ENCODE measurements around the gene LRRC52.

Gene LRRC52

DNA sequence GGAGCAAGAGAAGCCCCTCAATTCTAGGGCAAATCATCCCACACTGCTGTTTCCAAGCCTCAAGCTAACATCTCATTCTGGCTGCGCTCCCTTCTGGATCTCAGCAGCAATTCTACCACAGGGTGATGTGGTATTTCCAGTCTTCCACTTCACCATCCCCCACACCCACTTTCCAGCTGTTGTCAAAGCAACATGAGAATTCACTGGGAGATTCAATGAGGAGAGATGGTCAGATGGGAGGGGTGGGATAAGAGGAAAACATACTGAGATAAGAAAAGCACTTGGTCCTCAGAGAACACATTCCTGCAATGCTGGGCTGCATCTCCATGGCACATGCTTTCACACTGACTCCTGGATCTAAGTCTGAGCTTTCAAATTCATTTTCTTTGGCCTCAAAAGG lies 47.3 kb upstream of the LRRC52 start:
- no peaks in the 10 kb centered on the region for H3F3A ChIP-seq (ENCODE audit: insufficient read depth)
- no peak overlapping the region for H3K4me2 ChIP-seq (ENCODE audit: low read depth, low read length, poor library complexity, severe bottlenecking)
- H3K9me3 ChIP-seq (ENCODE audit: insufficient read depth, low read length): no peaks in the 10 kb centered on the region

DNA sequence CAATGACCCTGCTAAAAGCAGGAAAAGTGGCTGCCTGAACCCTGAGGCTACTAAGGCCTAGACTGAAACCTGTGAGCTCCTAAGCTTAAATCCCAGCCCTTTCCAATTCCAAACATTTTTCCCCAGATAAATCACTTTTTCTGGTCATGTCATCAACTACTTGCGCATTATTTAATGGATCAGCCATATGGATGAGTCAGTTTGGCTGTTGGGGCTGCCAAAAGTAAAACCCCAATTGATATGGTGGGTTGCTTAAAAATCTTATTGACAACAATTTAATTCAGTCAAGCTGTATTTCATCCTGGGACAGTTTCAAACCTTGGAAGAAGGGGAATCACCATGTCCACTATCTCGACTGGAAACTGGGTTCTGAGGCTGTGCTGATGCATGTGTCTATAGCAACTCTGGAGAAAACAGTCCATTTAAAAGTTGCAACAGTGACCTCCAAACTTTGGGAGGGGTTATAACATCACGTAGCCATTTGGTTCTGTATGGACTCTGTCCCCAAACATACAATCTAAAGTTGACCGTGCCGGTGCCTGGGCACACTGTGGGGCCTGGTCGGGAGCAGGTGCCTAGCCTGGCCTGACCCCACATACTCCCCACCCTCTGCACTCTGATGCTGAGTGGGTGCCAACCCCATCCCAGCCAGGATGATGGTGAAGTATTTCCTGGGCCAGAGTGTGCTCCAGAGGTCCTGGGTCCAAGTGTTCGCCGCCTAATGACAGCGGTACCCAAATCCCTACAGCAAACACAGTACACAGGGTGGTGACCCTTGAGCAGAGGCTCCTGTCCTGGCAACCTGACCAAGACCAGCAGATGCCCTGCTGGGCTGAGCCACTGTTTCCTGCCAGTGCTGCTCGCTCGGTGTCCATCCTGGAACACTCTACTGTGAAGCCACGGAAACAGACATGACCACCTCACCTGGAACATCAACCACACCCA lies 46.5 kb upstream of the LRRC52 start:
- TF ChIP-seq, protein P1, sequence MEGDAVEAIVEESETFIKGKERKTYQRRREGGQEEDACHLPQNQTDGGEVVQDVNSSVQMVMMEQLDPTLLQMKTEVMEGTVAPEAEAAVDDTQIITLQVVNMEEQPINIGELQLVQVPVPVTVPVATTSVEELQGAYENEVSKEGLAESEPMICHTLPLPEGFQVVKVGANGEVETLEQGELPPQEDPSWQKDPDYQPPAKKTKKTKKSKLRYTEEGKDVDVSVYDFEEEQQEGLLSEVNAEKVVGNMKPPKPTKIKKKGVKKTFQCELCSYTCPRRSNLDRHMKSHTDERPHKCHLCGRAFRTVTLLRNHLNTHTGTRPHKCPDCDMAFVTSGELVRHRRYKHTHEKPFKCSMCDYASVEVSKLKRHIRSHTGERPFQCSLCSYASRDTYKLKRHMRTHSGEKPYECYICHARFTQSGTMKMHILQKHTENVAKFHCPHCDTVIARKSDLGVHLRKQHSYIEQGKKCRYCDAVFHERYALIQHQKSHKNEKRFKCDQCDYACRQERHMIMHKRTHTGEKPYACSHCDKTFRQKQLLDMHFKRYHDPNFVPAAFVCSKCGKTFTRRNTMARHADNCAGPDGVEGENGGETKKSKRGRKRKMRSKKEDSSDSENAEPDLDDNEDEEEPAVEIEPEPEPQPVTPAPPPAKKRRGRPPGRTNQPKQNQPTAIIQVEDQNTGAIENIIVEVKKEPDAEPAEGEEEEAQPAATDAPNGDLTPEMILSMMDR (IDR thresholded peaks at IDR 0.05; ENCODE audit: insufficient read depth, low read length, poor library complexity, severe bottlenecking): no peak
- TF ChIP-seq EZH2phosphoT487 (conservative IDR thresholded peaks at IDR 0.05; ENCODE audit: low read length): no peak
- no peaks in the 10 kb centered on the region for H3F3A ChIP-seq (ENCODE audit: insufficient read depth)
- H3K9me2 ChIP-seq (replicated peaks; ENCODE audit: insufficient read depth, low read length): no peaks in the 10 kb centered on the region
- no peaks in the 10 kb centered on the region for H3K9me3 ChIP-seq (ENCODE audit: insufficient read depth, low read length)
- H3K27me3 ChIP-seq (ENCODE audit: low read length): no peaks in the 10 kb centered on the region
- H3K9ac ChIP-seq (ENCODE audit: low read length): no peak overlapping the region
- H2AFZ ChIP-seq (ENCODE audit: low read depth, low read length, severe bottlenecking): no peak overlapping the region
- H3K79me2 ChIP-seq (ENCODE audit: insufficient read depth, low read length): no peaks in the 10 kb centered on the region
- no peaks in the 10 kb centered on the region for H3K36me3 ChIP-seq (ENCODE audit: low read length)
- no peak overlapping the region for H3K4me3 ChIP-seq (ENCODE audit: insufficient read depth, low read length, poor library complexity, severe bottlenecking)
- H3K4me2 ChIP-seq (ENCODE audit: low read depth, low read length, poor library complexity, severe bottlenecking): no peak overlapping the region
- no peaks in the 10 kb centered on the region for H4K20me1 ChIP-seq (ENCODE audit: low read depth, low read length)
- H3K27ac ChIP-seq (ENCODE audit: low read depth, low read length): no peak overlapping the region

More for the DNA sequence above, 47.3 kb upstream of the LRRC52 start:
- H4K20me1 ChIP-seq (ENCODE audit: low read depth, low read length): no peaks in the 10 kb centered on the region
- no peaks in the 10 kb centered on the region for H3K79me2 ChIP-seq (ENCODE audit: insufficient read depth, low read length)
- H3K27me3 ChIP-seq (ENCODE audit: low read length): no peaks in the 10 kb centered on the region
- no peak overlapping the region for H2AFZ ChIP-seq (ENCODE audit: low read depth, low read length, severe bottlenecking)
- TF ChIP-seq EZH2phosphoT487 (conservative IDR thresholded peaks at IDR 0.05; ENCODE audit: low read length): no peak
- TF ChIP-seq, protein P1 (IDR thresholded peaks at IDR 0.05; ENCODE audit: insufficient read depth, low read length, poor library complexity, severe bottlenecking): no peak
- no peaks in the 10 kb centered on the region for H3K9me2 ChIP-seq (replicated peaks; ENCODE audit: insufficient read depth, low read length)
- H3K27ac ChIP-seq (ENCODE audit: low read depth, low read length): no peak overlapping the region
- no peak overlapping the region for H3K4me3 ChIP-seq (ENCODE audit: insufficient read depth, low read length, poor library complexity, severe bottlenecking)
- H3K9ac ChIP-seq (ENCODE audit: low read length): no peak overlapping the region
- no peaks in the 10 kb centered on the region for H3K36me3 ChIP-seq (ENCODE audit: low read length)

DNA sequence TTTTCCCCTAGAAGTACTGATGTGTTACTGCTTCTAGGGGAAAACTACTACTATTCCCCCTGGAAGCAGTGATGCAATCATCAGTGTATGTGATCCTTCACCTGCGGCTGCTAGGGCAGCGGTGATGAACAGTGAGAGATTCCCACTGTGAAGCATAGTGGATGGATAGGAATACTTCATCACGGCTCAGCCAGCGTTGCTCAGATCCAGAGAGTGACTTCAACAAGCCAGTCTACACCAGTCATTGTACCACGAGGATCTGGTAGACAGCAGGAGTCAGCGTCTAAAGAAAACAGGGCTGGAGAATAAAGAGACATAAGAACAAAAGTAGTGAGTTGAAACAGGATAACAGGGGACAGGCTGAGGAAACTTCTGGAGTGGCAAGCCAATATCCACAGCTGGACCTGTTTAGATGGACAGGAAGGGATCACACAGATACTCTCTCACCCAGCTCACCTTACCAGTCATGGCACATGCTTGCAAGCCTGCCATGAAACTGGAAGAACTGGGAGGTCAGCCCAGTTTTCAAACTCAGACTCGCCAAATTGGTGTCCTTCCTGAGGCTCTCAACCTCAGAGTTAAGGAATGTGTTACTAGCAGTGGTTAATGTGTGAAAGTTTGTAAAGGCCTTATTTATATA lies 42.4 kb upstream of the LRRC52 start:
- Histone ChIP-seq H3K27me3 (ENCODE audit: low read length) (no peaks in the 10 kb centered on the region), H3K79me2 (ENCODE audit: insufficient read depth, low read length) (no peaks in the 10 kb centered on the region), H2AFZ (ENCODE audit: low read depth, low read length, severe bottlenecking) (no peak overlapping the region), H4K20me1 (ENCODE audit: low read depth, low read length) (no peaks in the 10 kb centered on the region), H3K4me3 (ENCODE audit: insufficient read depth, low read length, poor library complexity, severe bottlenecking) (no peak overlapping the region), H3K27ac (ENCODE audit: low read depth, low read length) (no peak overlapping the region), H3F3A (ENCODE audit: insufficient read depth) (no peaks in the 10 kb centered on the region), H3K4me2 (ENCODE audit: low read depth, low read length, poor library complexity, severe bottlenecking) (no peak overlapping the region), H3K36me3 (ENCODE audit: low read length) (no peaks in the 10 kb centered on the region), H3K9me3 (ENCODE audit: insufficient read depth, low read length) (0 out of 2 replicates have a peak, but pooled peaks cover 3% of the 10 kb centered on the region), H3K9me2 (replicated peaks; ENCODE audit: insufficient read depth, low read length) (no peaks in the 10 kb centered on the region), H3K9ac (ENCODE audit: low read length) (no peak overlapping the region)
- no peak for TF ChIP-seq EZH2phosphoT487 (conservative IDR thresholded peaks at IDR 0.05; ENCODE audit: low read length)
- TF ChIP-seq, protein P1 (IDR thresholded peaks at IDR 0.05; ENCODE audit: insufficient read depth, low read length, poor library complexity, severe bottlenecking): no peak
